Esophagus squamous epithelium (tissue), 5 donors: ENCODE measurements around the gene TRPC4. TPM values are rescaled to one million over a fixed set of nuclear protein-coding genes. Genes with fewer than 3 reads are reported as not detected.

Experiments
- DNase-seq: peaks from one replicate; lab custom pipeline; 2025; lab: John Stamatoyannopoulos, UW
- H3K27ac ChIP-seq, 4 donors: fragments of 200-600 bp; sonication (generic); one replicate each; pipeline ENCODE4 v1.5.1; 2016 to 2019; ENCODE audit warnings: mild to moderate bottlenecking in 1 of 4
- H3K27me3 ChIP-seq, 4 donors: fragments of 200-600 bp; sonication (generic); 1 replicate in 3 of 4; 2 replicates in 1 of 4; pipeline versions ENCODE4 v1.5.1 to v1.6.0; 2017 to 2021; ENCODE audit warnings: antibody characterized with exemption in 1 of 4
- H3K36me3 ChIP-seq, 3 donors: fragments of 200-600 bp; sonication (generic); one replicate each; pipeline ENCODE4 v1.5.1; 2016 to 2019
- H3K4me1 ChIP-seq, 3 donors: fragments of 200-600 bp; sonication (generic); one replicate each; pipeline ENCODE4 v1.5.1; 2017 to 2019
- H3K4me3 ChIP-seq, 4 donors: fragments of 200-600 bp; sonication (generic); 1 replicate in 3 of 4; 2 replicates in 1 of 4; pipeline ENCODE4 v1.5.1; 2016 to 2019; ENCODE audit warnings: mild to moderate bottlenecking in 2 of 4, moderate library complexity in 1 of 4
- H3K9me3 ChIP-seq, 3 donors: fragments of 200-600 bp; sonication (generic); one replicate each; pipeline ENCODE4 v1.5.1; 2016 to 2019
- CTCF ChIP-seq, 6 experiments: fragments of 450-650 bp in 4 of 6; fragments of 200-600 bp in 2 of 6; sonication (generic) in 2 of 6; IDR thresholded peaks; one replicate each; pipeline ENCODE4 v1.5.1; 2016 to 2019; ENCODE audit warnings: antibody characterized with exemption in 6 of 6, mild to moderate bottlenecking in 4 of 6, moderate library complexity in 4 of 6
- POLR2A ChIP-seq, 4 donors: fragments of 450-650 bp; IDR thresholded peaks; one replicate each; pipeline ENCODE4 v1.6.1; 2017; ENCODE audit warnings: antibody characterized with exemption in 4 of 4, mild to moderate bottlenecking in 4 of 4, moderate library complexity in 3 of 4
- WGBS, 2 donors: methylation state at CpG; one replicate each; pipeline ENCODE4 v1.1.5; 2018; 5-methylcytosine and 5-hydroxymethylcytosine counted together
- intact Hi-C: fragments of 100-400 bp; cut with DNase I; formaldehyde crosslinking; loops from one replicate; pipeline ENCODE4 v1.15.0; 2022
- total RNA-seq, 4 donors: library from RNA; depleted of rRNA; stranded (reverse); fragments of >200 nt; gene quantifications; one replicate each; pipeline ENCODE4 v1.1.0, GENCODE V29; 2016
- donor health status: DM: yes; HTN: yes; CAD: no.

The TRPC4 gene
- total RNA-seq, 4 donors from 2014 or later, result 0.09 to 0.19 (median 0.13) TPM; not detected in 1

- H3K4me1 ChIP-seq, result no peaks in the 10 kb centered on the region
- no peaks in the 10 kb centered on the region for H3K36me3 ChIP-seq
- 30 to 39% methylated on average over 5 of the region's 5 CpGs for WGBS, 2 donors
- TF ChIP-seq CTCF (IDR thresholded peaks at IDR 0.05) (no peak), POLR2A (IDR thresholded peaks at IDR 0.05) (no peak)
- H3K4me3 ChIP-seq, result no peak overlapping the region
- intact Hi-C loops, result no loop called here
- no peak for DNase-seq
- H3K27ac ChIP-seq, result no peak overlapping the region
- no peaks in the 10 kb centered on the region for H3K27me3 ChIP-seq
- no peaks in the 10 kb centered on the region for H3K9me3 ChIP-seq
These were observed 122.4 kb downstream of the TRPC4 start for GRCh38 chr13:37747071-37747612.

GRCh38 chr13:37741536-37741935 lies 128.0 kb downstream of the TRPC4 start:
- no peak overlapping the region for H3K4me3 ChIP-seq
- WGBS, 2 donors, result 38 to 54% methylated on average over 7 of the region's 7 CpGs
- intact Hi-C loops, result no loop called here
- TF ChIP-seq CTCF (IDR thresholded peaks at IDR 0.05) (no peak), POLR2A (IDR thresholded peaks at IDR 0.05) (no peak)
- DNase-seq, result no peak
- no peaks in the 10 kb centered on the region for H3K9me3 ChIP-seq
- H3K27ac ChIP-seq, result no peak overlapping the region
- no peaks in the 10 kb centered on the region for H3K36me3 ChIP-seq
- H3K27me3 ChIP-seq, result no peaks in the 10 kb centered on the region
- H3K4me1 ChIP-seq, result no peaks in the 10 kb centered on the region

- H3K27me3 ChIP-seq, result no peaks in the 10 kb centered on the region
- H3K9me3 ChIP-seq, result no peaks in the 10 kb centered on the region
- 75 to 81% methylated on average over 3 of the region's 3 CpGs for WGBS, 2 donors
- H3K36me3 ChIP-seq, result no peaks in the 10 kb centered on the region
- no peaks in the 10 kb centered on the region for H3K4me1 ChIP-seq
- no peak overlapping the region for H3K27ac ChIP-seq
- DNase-seq, result no peak
- H3K4me3 ChIP-seq, result no peak overlapping the region
- intact Hi-C loops, result no loop called here
- TF ChIP-seq POLR2A (IDR thresholded peaks at IDR 0.05) (no peak), CTCF (IDR thresholded peaks at IDR 0.05) (no peak)
These were observed 133.5 kb downstream of the TRPC4 start for GRCh38 chr13:37736045-37736444.

GRCh38 chr13:37735293-37735692 lies 134.3 kb downstream of the TRPC4 start:
- 44 to 60% methylated on average over 4 of the region's 4 CpGs for WGBS, 2 donors
- Histone ChIP-seq H3K9me3 (no peaks in the 10 kb centered on the region), H3K36me3 (no peaks in the 10 kb centered on the region), H3K4me1 (no peaks in the 10 kb centered on the region), H3K4me3 (no peak overlapping the region), H3K27me3 (no peaks in the 10 kb centered on the region), H3K27ac (no peak overlapping the region)
- intact Hi-C loops, result no loop called here
- TF ChIP-seq CTCF (IDR thresholded peaks at IDR 0.05) (no peak), POLR2A (IDR thresholded peaks at IDR 0.05) (no peak)
- DNase-seq, result no peak

- no peak for TF ChIP-seq POLR2A (IDR thresholded peaks at IDR 0.05)
- TF ChIP-seq CTCF (IDR thresholded peaks at IDR 0.05), result no peak
These were observed 139.7 kb downstream of the TRPC4 start for GRCh38 chr13:37729876-37730275.

More at GRCh38 chr13:37729876-37730275, 139.7 kb downstream of the TRPC4 start:
- 69 to 84% methylated on average over 4 of the region's 4 CpGs for WGBS, 2 donors
- no peak for DNase-seq
- Histone ChIP-seq H3K4me1 (no peaks in the 10 kb centered on the region), H3K27ac (no peak overlapping the region), H3K4me3 (no peak overlapping the region), H3K9me3 (no peaks in the 10 kb centered on the region), H3K27me3 (no peaks in the 10 kb centered on the region), H3K36me3 (no peaks in the 10 kb centered on the region)
- intact Hi-C loops, result no loop called here
